Dedifferentiated amniotic fluid mesenchymal stem cell (primary cell): ENCODE measurements around the gene NRXN3.
"Not testable (repeated sequence)": the region's sequence is repeated elsewhere in the genome, so short reads cannot be mapped to it uniquely, and the experiment has no call there.

ENCODE experiments used
- DNase-seq: peaks from one replicate; pipeline ENCODE4 v3.0.0-alpha.2; 2016; ENCODE audit errors: extremely low spot score

The NRXN3 gene

DNA sequence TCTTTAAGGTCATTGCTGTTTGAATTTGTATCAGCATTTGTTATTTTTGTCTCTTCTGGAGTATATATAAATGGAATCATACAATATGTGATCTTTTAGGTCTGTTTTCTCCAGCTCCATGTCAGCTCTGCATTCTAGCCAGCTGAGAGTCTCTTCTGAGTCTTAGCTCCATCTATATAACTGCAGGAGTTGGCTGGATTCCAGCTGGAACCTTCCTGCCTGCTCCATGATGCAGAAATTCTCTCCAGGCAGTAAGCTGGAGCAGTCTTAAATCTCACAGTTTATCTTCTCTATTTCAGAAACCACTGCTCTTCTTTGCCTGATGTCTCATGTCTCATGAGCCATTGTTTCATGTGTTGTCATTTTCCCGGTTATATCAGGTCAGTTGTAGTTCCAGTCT lies 827.6 kb downstream of the NRXN3 start:
- DNase-seq: peak; percentile 38

DNA sequence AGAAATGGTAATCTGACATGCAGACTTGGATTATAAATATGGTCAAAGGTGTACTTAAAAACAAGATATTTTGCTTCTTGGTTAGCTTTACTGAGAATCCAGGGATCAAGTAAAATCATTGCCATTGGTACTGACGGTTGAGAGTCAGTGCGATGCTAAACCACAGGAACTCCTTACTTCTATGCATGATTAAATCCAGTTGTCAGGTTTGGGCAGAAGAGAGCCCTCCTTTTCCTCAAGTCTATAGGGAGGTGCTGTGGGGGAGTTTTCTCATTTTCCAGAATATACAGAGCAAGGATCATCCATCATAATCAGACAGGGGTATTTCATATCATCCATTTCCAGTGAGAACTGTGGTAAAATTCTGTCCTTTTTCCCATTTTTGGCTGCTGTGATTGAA lies 839.1 kb downstream of the NRXN3 start:
- no peak for DNase-seq

DNA sequence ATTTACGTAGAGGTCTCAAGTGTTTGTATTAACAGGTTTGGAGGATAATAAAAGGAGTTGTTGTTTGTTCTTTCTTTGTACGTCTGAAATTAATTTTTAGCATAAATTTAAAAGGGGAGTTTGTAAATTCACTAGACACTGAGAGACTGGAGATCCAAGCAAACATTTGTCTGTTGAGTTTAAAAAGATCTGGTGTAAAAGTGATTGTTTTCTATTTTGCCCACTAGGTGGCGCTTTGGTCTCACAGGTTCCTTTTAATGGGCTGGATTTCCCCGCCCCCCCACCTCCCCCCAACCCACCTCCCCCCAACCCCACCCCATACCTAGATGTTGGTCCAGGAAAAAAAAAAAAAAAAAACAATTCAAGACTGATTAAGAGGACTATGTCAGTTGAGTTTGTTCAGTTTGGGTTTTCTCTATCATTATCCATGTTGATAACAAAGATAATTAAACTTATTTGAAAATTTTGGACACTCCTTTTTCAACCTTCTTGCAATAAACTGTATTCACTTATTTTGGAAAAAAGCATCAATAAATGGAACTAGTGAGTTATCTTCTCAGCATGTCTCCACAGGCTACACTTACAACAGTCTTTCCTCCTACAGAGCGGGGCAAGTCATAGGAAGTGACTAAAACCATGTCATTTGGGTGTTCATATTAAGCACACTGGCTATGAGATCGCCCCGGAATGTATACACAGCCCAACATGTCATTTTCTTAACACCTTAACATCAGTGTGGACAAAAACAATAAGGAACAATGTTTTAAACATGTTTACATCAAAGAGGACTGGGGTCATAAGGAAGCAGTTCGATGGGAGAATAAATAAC lies 841.1 kb downstream of the NRXN3 start:
- peak; percentile 41 for DNase-seq

DNA sequence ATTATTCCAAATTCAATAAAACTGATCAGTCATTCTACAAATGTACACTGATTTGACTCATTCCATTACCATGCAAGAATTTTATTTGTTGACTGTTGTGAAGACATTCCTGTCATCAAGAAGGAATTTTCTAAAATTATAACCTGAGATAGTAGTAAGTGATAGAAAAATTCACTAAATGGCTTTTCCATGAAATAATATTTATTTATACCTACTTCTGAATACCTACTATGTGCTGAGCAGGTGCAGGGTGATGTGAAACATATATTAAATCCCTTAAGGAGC lies 841.7 kb downstream of the NRXN3 start:
- DNase-seq: no peak

DNA sequence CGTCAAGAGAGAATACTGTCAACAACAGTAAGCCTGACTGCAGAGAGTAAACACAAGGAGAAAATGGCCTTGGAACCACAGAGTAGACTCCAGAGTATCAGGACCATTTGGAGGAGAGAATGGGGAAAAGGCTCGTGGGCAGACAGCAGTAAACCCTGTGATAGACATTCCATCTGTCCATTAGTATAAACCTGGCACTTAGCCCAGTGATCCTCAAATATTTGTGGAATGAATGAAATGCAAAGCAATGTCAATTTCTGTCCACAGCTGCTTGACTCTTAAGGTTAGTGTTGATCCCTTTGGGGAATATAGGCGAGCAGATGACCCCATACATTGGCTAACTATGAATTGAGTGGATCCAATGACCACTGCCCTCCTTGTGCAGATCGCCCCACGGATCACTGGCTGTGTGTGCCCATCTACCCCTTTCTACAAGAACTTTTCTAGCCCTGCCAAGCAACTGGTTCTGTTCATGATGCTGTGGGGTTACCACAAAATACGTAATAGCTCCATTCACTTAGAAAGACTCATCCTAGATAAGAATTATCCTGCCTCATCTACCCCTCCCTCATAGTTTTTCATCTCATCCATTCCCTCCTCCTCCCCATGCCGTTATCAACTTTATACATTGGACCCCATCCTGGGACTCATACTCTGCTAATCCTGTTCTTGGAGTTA lies 846.8 kb downstream of the NRXN3 start:
- peak; percentile 50 for DNase-seq

DNA sequence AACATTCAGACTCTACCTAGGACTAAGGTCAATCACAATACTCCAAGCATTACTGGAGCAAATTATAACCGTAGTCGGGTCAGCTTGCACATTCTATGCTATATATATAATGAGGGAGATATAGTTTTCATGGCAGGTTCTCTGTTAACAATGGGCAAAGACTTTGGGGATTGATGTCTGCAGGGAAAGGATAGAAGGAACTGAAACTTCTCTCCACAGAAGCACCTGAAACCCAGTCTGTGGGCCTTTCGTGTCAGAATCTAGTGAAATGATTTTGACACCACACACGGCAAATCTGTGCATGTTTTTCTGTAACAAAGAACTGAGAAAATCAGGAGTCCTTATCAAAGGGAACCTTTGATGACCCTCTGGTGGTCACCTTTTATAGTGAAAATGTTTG lies 847.4 kb downstream of the NRXN3 start:
- DNase-seq: no peak

DNA sequence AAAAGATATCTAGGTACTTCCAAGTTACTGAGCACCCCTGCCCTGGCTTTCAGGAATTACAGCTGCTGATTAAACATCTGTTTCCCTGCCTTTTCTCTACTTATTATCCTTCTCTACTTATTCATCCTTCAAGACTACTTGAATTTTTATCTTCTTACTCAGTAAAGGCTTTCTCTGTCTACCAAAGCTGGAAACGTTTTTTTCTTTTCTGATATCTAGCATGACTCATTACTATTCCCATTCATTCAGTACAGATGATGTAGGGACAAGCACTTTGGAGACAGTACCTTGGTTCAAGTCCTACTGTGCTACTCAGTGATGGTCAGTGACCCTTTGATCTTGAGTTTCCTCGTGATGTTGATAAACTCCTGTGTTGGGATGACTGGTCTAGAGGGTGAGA lies 848.7 kb downstream of the NRXN3 start:
- DNase-seq: no peak

DNA sequence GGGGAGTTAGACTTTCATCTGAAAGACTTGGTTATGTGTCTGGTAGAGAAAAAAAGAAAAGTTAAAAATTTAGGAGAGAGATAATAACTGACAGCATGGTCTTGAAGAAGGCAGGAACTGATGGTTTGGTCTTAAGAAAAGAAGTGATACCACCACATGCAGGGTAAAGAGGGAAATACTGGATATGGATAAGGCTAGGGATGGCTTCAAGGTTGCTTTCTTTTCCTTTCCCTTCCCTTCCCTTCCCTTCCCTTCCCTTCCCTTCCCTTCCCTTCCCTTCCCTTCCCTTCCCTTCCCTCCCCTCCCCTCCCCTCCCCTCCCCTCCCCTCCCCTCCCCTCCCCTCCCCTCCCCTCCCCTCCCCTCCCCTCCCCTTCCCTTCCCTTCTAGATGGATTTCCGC lies 849.7 kb downstream of the NRXN3 start:
- not testable (repeated sequence) for DNase-seq

DNA sequence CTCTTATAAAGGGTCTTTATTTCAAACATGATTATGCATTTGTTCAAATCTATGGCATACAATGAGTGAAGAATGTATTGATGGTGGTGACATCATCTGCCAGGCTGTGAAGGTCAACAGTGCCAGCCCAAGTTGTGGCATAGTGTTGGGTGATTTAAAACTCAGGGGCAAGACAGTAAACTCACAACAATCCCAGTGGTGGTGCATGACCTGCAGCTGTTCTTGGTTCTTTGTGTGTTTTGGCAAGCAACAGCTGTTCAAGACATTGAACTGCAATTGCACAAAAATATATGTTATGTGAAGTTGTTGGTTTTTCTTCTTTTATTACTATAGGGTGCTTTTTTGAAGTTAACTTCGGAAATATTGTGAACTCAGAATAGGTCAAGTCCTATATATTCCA lies 851.6 kb downstream of the NRXN3 start:
- DNase-seq: no peak

DNA sequence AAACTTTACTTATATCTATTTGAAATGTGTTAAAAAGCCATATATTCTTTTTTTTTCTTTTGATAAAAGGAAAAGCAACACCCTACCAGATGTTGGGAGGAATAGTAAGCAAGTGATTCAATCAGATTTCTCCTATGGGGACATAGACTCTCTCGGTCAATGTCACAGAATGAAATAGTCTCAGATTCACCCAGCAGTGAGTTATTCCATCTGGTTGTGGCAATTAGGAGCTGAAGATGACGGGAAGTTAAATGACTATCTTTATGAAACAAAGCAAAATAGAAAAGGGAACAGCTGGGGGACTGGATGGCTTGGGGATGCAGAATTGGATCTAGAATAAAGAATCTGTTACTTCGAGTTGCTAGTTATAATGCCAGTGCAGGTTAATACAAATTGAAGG lies 857.0 kb downstream of the NRXN3 start:
- no peak for DNase-seq

DNA sequence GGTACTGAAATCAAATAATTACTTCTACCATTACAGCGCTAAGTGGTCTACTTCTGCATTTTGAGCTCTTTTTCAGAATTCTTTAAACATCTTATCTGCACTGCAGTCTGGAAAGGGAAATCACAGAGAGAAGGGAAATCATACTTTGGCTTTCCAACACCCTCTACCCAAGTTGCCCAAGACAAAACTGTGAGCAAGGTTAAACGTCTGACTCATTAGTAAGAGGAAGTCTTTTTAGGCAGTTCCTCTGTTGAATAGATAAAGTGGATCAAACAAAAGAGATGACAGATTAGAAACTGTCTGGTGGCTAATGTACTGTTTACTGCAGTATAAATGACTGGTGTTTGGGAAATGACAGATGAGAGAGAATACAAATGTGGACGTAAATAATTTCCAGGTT lies 858.1 kb downstream of the NRXN3 start:
- no peak for DNase-seq

DNA sequence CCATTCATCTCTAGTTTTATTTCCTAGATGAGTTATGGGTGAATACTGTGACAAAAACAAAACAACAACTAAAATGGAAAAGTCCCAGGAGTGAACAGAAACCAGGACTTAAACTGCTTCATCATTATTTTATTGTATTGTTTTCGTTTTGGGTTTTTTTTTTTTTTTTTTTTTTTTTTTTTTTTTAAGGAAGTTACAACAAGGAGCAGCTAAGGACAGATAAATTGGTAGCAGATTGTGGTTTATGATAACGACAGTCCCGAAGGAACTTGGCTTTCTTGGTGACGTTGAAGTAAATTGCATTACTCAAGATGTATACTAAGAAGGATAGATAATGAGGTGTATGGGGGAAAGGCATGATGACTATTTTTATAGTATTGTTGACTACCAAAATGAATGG lies 866.3 kb downstream of the NRXN3 start:
- no peak for DNase-seq

DNA sequence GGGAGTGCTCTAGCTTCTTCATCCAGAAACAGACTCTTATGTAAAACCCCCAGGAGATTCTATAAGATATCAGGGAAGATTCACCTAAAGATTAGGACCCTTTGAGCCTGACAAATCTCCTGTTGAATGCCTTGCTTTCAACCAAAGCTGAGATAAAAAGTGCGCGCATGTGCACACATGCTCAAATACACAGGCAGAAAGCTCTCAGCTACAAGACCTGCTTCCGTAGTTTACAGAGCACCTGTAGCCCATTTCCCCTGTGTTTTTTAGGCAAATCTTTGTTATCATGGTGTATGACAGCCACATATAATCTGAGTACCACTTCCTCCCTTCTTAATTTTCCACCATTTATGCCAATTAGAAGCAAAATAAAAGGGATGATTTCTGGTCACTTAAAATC lies 866.9 kb downstream of the NRXN3 start:
- DNase-seq: no peak

DNA sequence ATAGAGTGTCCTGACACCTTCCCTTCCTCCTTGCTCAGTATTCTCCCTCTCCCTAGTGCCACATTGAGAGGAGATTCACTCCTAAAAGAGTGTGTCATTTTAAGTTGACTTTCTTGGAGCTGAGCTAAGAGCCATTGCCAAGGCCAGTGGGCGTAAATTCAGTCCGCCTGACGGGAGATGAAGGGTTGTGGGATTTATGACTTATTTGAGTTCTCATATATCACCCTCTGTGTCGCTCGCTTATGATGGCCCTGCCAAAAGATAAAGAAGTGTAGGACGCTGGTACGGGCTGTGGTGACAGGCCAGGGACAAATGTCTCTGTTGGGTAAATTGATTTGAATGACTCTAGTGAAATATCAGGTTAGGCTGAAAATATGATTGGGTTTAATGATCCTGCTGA lies 867.4 kb downstream of the NRXN3 start:
- DNase-seq: no peak

DNA sequence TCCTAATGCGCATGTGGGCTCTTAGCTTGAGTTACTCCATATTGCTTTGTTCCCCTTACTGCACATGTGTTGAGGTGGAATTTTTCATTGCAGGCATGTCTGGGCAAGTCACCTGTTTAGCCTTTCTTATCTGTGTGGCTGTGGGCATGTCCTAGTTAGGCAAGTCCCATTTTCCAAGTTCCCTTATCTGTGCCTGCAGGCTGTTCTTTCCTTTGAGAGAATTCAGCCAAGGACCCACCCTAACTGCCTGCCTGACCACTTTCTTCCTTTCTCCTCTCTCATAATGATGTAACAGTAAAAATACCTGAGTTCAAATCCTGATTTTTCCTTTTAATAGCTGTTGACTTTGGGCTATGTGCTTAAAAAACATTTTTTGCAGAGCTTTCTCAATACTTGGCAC lies 870.6 kb downstream of the NRXN3 start:
- no peak for DNase-seq

DNA sequence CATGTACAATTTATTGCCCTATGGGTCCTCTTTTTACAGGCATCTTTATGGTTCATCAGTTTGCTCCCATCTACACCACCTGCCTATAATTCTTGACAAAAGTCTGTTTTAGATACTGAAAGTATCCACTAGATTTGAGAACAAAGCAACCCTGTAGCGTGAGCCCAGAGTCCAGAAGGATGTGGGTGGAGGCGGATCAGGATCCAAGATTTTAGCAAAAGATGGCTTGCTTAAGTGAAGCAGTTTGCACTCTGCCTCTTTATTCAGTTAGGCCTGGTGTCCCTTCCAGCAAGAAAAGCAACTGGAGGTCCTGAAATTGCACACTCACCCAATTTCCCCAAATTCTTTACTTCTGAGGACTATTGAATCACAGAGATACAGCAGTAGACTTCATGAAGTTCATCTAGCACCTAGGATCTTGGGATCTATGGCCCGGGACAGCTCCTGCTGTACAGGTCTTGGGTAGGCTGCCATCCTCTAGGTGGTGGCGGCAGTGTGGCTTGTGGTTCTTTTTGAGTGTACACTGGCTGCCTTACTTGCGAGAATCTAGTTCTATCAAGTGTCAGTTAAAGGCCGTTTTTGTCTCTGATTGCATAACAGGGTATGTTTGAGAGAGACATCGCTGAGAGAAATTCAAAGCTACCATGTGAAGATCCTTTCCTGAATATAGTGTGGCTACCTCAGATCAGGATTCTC lies 873.2 kb downstream of the NRXN3 start:
- no peak for DNase-seq

DNA sequence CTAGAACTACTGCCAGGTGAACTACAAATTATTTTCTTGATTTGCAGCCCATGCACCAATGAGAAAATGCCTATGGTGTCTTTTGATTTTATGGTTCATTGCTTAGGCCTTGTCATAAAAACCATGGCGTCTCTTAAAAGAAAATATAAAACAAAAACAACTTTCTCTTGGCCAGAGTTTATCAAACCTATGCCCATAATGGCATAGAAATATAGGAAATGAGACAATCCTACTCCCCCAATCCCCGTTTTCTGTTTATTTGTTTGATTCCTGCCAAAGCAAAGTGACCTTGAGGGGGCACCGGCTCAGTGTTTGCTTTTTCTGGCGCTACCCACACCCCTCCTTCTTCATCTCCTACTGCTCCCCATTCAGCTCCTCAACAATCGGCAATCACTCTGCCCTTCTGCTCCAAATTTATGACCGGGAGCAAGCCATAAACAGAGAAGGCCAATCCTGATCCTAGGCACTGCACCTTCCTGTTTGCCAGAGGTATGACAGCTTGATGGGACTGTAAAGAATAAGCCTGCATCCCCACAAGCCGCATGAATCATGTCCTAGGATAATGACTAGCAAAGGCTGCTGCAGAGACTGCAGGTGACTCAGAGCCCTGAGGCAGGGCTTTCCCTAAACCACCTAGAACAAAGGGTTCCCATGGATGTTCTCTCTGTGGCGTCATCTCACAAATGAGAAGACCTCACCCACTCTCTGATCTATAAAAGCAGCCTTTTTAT lies 874.9 kb downstream of the NRXN3 start:
- DNase-seq: peak; percentile 34

DNA sequence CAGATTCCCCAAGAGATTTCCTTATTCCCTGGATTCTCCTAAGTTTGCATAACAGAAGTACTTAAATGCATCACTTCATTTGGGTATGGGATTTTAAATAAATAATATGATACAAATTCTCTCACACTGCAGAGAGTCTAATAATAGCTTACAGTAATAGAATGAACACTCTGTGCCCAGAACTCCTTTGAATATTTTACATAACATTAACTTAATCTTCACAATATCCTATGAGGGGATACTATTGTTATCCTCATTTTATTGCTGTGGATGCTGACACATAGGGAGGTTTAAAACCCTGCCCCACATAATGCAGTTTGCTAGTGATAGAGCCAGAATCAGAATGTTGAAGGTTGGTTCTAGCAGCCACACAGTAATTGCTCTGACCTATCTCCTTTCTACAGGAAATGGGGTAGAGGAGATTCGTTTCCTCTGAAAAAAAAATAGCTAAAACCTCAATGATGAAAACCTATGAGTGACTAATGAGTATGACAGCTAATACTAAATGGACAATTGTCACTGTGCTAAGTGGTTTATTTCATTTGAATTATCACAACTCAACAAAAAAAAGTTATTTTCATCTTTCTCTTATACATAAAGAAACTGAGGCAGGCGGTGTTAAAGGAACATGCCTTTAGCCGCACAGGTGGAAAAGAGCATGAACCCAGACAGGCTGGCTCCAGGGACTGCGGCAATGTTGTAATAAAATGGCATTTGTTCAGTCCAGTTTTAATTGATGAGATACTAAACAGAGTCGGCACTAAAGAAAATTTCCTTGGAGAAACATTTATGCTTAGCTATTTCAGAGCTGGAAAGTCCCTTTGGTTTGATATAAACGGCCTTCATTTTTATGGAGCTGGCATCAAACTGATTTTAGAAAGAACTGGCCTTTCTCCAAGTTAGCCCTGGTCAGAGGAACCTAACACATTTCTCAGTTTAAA lies 880.9 kb downstream of the NRXN3 start:
- DNase-seq: no peak

DNA sequence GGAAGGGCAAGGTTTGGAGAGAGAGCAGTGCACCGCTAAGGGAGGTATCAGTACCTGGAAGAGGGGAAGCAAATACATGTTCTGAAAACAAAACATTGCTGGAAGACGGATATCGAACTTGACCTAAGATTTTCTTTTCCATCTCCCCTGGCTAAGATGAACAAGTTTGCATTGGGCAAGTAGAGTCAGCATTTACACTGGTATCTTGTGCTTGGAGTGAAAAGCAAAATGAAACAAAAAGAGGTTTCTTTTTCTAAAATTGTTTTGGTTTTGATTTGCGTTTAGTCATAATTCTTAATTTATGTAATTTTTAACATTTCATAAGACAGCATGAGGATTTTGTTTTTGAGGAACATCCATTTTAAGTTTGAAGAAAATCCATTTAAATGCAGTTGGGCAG lies 881.6 kb downstream of the NRXN3 start:
- DNase-seq: no peak

DNA sequence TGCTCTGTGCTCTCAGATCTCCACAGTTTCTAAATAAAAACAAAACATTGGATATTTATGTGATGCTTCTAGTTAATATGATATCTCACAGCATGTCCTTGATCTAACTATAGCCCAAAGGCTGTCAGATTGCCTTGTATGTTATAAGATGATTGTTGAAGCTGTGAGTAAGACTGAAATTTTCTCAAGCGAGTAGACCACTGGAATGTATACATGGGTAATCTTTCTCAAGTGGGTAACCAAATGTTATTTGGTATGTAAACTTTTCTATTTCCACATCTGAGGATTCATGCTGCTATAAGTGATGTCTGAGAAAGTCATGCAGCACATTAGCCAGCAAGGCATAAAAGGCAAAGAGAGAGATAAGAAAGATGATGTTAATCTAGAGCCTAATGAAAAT lies 886.7 kb downstream of the NRXN3 start:
- DNase-seq: no peak

DNA sequence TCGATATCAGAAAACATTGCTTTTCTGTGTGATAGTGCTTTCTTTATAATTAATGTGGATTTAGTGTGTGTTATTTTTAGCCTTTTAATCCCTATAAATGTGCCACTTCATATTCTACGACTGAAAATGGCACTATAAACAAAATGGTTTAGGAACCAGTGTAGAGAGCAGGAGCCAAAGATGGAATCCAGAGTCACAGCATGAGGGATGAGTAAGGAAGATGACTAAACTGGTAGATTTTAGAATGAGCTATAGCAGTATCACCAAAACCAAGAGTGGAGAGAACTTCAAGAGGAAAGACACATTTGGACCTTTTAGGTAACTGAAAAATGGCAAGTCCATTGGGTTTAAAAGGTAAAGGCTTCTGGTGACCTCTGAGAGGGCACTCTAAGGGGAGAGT lies 887.2 kb downstream of the NRXN3 start:
- no peak for DNase-seq
